Smooth muscle cell (in vitro differentiated cells): ENCODE measurements around the gene COL28A1. TPM values are rescaled to one million over a fixed set of nuclear protein-coding genes. Genes with fewer than 3 reads are reported as not detected.

Experiments used
- DNase-seq: peaks from one replicate; lab custom pipeline; 2025; ENCODE audit not compliant: unreplicated experiment; lab: John Stamatoyannopoulos, UW
- H2AFZ ChIP-seq: fragments of 200-600 bp; sonication (generic); 2 replicates; pipeline ENCODE4 v1.6.0; 2016; ENCODE audit warnings: antibody characterized with exemption, low read depth, mild to moderate bottlenecking
- H3F3A ChIP-seq: fragments of 200-600 bp; sonication (generic); 2 replicates; pipeline ENCODE4 v1.6.0; 2017; ENCODE audit warnings: antibody characterized with exemption, low read depth
- H3K27ac ChIP-seq: fragments of 200-600 bp; sonication (generic); 2 replicates; pipeline ENCODE4 v1.5.1; 2016; ENCODE audit warnings: low read depth, mild to moderate bottlenecking
- H3K27me3 ChIP-seq: fragments of 200-600 bp; sonication (generic); 2 replicates; pipeline ENCODE4 v1.6.1; 2016; ENCODE audit warnings: low read depth, mild to moderate bottlenecking
- H3K36me3 ChIP-seq: fragments of 200-600 bp; sonication (generic); 2 replicates; pipeline ENCODE4 v1.5.1; 2016; ENCODE audit warnings: low read depth
- H3K4me1 ChIP-seq: fragments of 200-600 bp; sonication (generic); 2 replicates; pipeline ENCODE4 v1.5.1; 2016; ENCODE audit warnings: low read depth
- H3K4me2 ChIP-seq: fragments of 200-600 bp; sonication (generic); 2 replicates; pipeline ENCODE4 v1.6.0; 2016; ENCODE audit warnings: mild to moderate bottlenecking
- H3K4me3 ChIP-seq: fragments of 200-600 bp; sonication (generic); 2 replicates; pipeline ENCODE4 v1.5.1; 2016; ENCODE audit warnings: mild to moderate bottlenecking
- H3K79me2 ChIP-seq: fragments of 200-600 bp; sonication (generic); 2 replicates; pipeline ENCODE4 v1.6.0; 2016; ENCODE audit warnings: low read depth, mild to moderate bottlenecking
- H3K9ac ChIP-seq: fragments of 200-600 bp; sonication (generic); 2 replicates; pipeline ENCODE4 v1.6.0; 2016; ENCODE audit warnings: low read depth
- H3K9me3 ChIP-seq: fragments of 200-600 bp; sonication (generic); replicated peaks from 2 replicates; pipeline ENCODE4 v1.5.1; 2016; ENCODE audit warnings: low read depth
- H4K20me1 ChIP-seq: fragments of 200-600 bp; sonication (generic); 2 replicates; pipeline ENCODE4 v1.6.0; 2016; ENCODE audit warnings: low read depth
- WGBS: methylation state at CpG from one replicate; pipeline ENCODE4 v1.1.7; 2016; ENCODE audit warnings: low lambda C conversion rate; 5-methylcytosine and 5-hydroxymethylcytosine counted together
- polyA plus RNA-seq: library from polyadenylated mRNA; unstranded; fragments of >200 nt; fragmentation: Nextera tagmentation; extraction: Ambion mirVana; gene quantifications from 2 replicates; pipeline ENCODE4 v1.2.1, GENCODE V29; 2016
- total RNA-seq: library from RNA; depleted of rRNA; stranded (reverse); fragments of >200 nt; gene quantifications from 2 replicates; pipeline ENCODE4 v1.2.3, GENCODE V29; 2014
- TF ChIP-seq, protein P1 (sequence below): fragments of 200-600 bp; sonication (generic); IDR thresholded peaks from 2 replicates; pipeline ENCODE4 v1.5.1; 2017; ENCODE audit warnings: borderline replicate concordance, mild to moderate bottlenecking, antibody characterized with exemption; ENCODE audit not compliant: insufficient read depth, poor library complexity, severe bottlenecking

COL28A1 gene
- total and polyA plus RNA-seq, 2 experiments from 2014 or later: 0.13 TPM; not detected in 1

DNA sequence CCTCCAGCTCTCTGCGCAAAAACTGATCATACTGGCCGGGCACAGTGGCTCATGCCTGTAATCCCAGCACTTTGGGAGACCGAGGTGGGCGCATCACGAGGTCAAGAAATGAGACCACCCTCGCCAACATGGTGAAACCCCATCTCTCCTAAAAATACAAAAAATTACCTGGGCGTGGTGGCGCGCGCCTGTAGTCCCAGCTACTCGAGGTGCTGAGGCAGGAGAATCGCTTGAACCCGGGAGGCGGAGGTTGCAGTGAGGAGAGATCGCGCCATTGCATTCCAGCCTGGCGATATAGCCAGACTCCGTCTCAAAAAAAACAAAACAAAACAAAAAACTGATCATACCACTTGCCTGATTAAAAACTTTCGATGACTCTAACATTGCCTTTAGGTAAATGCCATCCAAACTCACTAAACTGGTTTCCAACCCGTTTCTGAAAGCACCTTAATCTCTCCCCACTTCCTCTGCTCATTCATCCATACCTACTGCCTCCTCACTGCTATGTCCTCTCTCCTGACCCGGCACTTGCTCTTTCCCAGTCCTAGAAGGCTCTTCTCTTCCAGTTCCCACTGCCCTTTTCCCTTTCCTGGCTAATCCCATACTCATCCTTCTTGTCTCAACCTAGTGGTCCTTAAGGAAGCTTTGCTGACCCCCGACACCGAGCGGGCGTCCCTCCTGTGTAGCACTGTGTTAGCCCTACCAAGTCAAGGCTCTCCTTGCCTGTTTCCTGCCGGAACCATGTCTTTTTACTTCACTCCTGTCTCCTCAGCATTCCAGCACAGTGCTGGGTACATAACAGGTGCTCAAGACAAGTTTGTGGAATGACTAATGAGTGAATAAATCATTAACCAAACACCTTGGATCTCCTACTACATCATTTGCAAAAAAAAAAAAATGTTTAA is 30.3 kb upstream of the COL28A1 start:
- no peaks in the 10 kb centered on the region for H3K36me3 ChIP-seq

DNA sequence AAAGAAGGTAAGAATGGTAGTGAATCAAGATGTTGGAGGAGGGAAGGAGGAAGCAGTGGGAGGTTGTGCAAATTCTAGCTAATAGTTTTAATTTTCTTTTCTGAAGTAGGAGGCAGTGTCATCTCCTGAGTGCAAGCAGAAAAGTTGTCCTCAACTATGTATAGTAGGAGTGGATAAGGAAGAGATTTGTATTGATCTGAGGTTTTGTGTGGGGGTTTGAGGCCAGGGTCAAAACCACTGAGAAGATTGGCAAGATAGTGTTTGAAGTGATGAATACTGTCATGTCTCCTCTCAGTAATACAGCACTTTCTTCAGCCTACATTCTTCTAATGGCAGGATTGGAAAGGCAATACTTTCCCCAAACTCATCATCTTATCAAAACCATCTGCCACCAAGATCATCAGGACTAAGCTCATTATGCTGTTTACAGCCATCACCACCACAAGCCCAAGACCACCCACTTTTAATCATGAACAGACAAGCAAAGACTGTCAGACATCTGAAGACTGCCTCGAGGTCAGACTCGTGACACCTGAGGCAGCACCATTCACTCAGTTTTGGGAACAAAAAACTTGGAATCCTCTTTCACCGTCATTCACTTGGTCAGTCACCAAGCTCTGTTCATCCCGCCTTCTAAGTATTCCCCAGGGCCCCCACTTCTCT is 29.5 kb upstream of the COL28A1 start:
- Histone ChIP-seq H3K4me1 (peaks cover 17% of the 10 kb centered on the region), H2AFZ (no peak overlapping the region), H3K9ac (no peak overlapping the region), H3K27ac (peak overlapping the region; percentile 81), H3K4me3 (no peak overlapping the region), H4K20me1 (peaks cover 3% of the 10 kb centered on the region), H3K27me3 (no peaks in the 10 kb centered on the region), H3K79me2 (peaks cover 21% of the 10 kb centered on the region), H3K36me3 (no peaks in the 10 kb centered on the region), H3F3A (peaks cover 13% of the 10 kb centered on the region), H3K4me2 (no peak overlapping the region), H3K9me3 (no peaks in the 10 kb centered on the region)
- TF ChIP-seq, protein P1, sequence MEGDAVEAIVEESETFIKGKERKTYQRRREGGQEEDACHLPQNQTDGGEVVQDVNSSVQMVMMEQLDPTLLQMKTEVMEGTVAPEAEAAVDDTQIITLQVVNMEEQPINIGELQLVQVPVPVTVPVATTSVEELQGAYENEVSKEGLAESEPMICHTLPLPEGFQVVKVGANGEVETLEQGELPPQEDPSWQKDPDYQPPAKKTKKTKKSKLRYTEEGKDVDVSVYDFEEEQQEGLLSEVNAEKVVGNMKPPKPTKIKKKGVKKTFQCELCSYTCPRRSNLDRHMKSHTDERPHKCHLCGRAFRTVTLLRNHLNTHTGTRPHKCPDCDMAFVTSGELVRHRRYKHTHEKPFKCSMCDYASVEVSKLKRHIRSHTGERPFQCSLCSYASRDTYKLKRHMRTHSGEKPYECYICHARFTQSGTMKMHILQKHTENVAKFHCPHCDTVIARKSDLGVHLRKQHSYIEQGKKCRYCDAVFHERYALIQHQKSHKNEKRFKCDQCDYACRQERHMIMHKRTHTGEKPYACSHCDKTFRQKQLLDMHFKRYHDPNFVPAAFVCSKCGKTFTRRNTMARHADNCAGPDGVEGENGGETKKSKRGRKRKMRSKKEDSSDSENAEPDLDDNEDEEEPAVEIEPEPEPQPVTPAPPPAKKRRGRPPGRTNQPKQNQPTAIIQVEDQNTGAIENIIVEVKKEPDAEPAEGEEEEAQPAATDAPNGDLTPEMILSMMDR: no peak
- no peak for DNase-seq
- WGBS: 81% methylated on average over 4 of the region's 4 CpGs

More for the DNA sequence above, 30.3 kb upstream of the COL28A1 start:
- Histone ChIP-seq H2AFZ (peak overlapping the region; percentile 88), H3K9ac (peak overlapping the region; percentile 91), H3K27ac (peak overlapping the region; percentile 81), H3K4me2 (peak overlapping the region; percentile 97), H4K20me1 (peaks cover 3% of the 10 kb centered on the region), H3K9me3 (no peaks in the 10 kb centered on the region), H3F3A (peaks cover 13% of the 10 kb centered on the region), H3K79me2 (peaks cover 30% of the 10 kb centered on the region), H3K4me1 (peaks cover 17% of the 10 kb centered on the region), H3K27me3 (no peaks in the 10 kb centered on the region), H3K4me3 (peak overlapping the region; percentile 83)
- TF ChIP-seq, protein P1: no peak
- 81% methylated on average over 26 of the region's 26 CpGs for WGBS
- no peak for DNase-seq

DNA sequence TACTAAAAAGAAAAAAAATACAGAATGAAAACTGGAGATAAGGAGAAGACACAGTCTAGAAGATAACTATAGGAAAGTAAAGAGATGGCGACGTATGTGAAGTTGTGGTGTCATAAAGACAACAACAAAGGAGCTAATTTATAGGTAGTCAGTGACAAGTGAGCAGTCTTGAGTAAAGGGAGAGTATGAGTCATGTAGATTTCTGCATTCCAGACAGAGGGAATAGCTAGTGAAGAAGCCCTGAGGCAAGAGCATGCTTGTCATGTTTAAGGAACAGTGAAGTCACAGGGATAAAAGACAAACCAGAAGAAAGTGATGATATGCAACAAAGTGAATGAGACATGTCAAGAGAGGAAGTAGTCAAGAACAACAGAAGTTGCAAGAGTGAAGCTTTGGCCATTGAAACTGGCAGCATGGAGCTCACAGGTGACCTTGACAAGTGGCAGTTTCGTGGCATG is 28.7 kb upstream of the COL28A1 start:
- no peaks in the 10 kb centered on the region for H3K9me3 ChIP-seq
- peaks cover 13% of the 10 kb centered on the region for H3K79me2 ChIP-seq
- no peak overlapping the region for H2AFZ ChIP-seq
- 34% methylated on average over 3 of the region's 3 CpGs for WGBS
- peak overlapping the region; percentile 81 for H3K27ac ChIP-seq
- H3K9ac ChIP-seq: peak overlapping the region; percentile 43
- peaks cover 1% of the 10 kb centered on the region for H4K20me1 ChIP-seq
- H3K4me1 ChIP-seq: peaks cover 17% of the 10 kb centered on the region
- no peaks in the 10 kb centered on the region for H3K36me3 ChIP-seq
- H3K4me3 ChIP-seq: no peak overlapping the region
- no peak for DNase-seq
- no peaks in the 10 kb centered on the region for H3K27me3 ChIP-seq
- TF ChIP-seq, protein P1: no peak
- peaks cover 13% of the 10 kb centered on the region for H3F3A ChIP-seq
- peak overlapping the region; percentile 15 for H3K4me2 ChIP-seq
